Epithelial cell of proximal tubule (primary cell): ENCODE data around the gene PTPRG. TPM values are rescaled to one million over a fixed set of nuclear protein-coding genes. Genes with fewer than 3 reads are reported as not detected.

ENCODE experiments used
- DNase-seq: peaks from one replicate; pipeline ENCODE4 v3.0.0-alpha.2; 2011; ENCODE audit warnings: low read depth
- H3K4me3 ChIP-seq: 2 replicates; pipeline ENCODE4 v1.5.1; 2011; ENCODE audit warnings: low read depth, mild to moderate bottlenecking, low read length
- total RNA-seq: library from RNA; depleted of rRNA; stranded (reverse); fragments of >200 nt; gene quantifications from 2 replicates; pipeline ENCODE4 v1.2.3, GENCODE V29; 2015
- TF ChIP-seq, protein P1 (sequence below): conservative IDR thresholded peaks from 2 replicates; pipeline ENCODE4 v1.5.1; 2012; ENCODE audit warnings: low read depth, mild to moderate bottlenecking, low read length

Gene PTPRG
- total RNA-seq, 1 donor from 2014 or later = 13.5 TPM

DNA sequence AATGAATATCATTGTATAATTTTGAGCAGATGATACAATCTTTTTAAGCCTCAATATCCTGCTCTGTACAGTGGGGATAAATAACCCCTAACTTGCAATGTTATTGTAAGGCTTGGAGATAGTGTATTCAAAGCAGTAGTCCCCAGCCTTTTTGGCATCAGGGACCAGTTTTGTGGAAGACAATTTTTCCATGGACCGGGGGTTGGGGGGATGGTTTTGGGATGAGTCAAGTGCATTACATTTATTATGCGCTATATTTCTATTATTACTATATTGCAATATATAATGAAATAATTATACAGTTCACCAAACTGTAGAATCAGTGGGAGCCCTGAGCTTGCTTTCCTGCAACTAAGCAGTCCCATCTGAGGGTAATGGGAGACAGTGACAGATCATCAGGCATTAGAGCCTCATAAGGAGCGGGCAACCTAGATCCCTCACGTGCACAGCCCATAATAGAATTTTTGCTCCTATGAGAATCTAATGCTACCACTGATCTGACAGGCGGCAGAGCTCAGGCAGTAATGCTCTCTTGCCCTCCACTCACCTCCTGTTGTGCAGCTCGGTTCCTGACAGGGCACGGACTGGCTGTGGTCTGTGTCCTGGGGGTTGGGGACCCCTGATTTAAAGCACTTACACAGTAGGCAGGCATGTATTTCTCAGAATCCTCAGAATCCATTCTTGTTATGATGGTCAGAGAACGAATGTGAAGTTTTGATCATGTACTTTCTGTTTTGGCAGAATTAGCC, 102.2 kb downstream of the PTPRG start:
- no peak for DNase-seq
- H3K4me3 ChIP-seq = no peak overlapping the region
- TF ChIP-seq, protein P1, sequence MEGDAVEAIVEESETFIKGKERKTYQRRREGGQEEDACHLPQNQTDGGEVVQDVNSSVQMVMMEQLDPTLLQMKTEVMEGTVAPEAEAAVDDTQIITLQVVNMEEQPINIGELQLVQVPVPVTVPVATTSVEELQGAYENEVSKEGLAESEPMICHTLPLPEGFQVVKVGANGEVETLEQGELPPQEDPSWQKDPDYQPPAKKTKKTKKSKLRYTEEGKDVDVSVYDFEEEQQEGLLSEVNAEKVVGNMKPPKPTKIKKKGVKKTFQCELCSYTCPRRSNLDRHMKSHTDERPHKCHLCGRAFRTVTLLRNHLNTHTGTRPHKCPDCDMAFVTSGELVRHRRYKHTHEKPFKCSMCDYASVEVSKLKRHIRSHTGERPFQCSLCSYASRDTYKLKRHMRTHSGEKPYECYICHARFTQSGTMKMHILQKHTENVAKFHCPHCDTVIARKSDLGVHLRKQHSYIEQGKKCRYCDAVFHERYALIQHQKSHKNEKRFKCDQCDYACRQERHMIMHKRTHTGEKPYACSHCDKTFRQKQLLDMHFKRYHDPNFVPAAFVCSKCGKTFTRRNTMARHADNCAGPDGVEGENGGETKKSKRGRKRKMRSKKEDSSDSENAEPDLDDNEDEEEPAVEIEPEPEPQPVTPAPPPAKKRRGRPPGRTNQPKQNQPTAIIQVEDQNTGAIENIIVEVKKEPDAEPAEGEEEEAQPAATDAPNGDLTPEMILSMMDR = no peak

- TF ChIP-seq, protein P1 = no peak
- H3K4me3 ChIP-seq = no peak overlapping the region
- peak; percentile 52 for DNase-seq
Observed at GRCh38 chr3:61664105-61664482, 102.7 kb downstream of the PTPRG start.

GRCh38 chr3:61665121-61665520, 103.8 kb downstream of the PTPRG start:
- DNase-seq = no peak

DNA sequence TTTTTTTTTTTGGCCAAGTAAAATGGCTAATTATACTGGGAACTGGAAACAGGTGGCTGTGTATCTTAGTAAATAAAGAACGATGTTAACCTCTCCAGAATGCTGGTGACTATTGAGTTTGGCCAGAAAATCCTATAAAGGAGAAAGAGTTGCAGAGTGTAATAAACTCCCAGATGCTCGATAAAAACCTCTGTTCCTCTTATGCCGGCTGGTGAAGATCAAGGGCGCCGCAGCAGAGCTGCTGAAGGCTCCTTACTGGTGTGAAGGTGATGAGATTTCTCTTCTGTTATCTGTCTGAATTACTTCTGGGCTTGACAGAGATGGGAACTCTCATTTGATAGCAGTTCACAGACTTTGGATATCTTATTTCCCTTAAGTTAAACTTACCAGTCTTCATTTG, 104.6 kb downstream of the PTPRG start:
- no peak overlapping the region for H3K4me3 ChIP-seq

More at GRCh38 chr3:61665121-61665520, 103.8 kb downstream of the PTPRG start:
- H3K4me3 ChIP-seq = no peak overlapping the region
- TF ChIP-seq, protein P1 = no peak

GRCh38 chr3:61666615-61667330, 105.4 kb downstream of the PTPRG start:
- no peak for DNase-seq
- no peak overlapping the region for H3K4me3 ChIP-seq
- TF ChIP-seq, protein P1 = no peak

More for the DNA sequence above, 104.6 kb downstream of the PTPRG start:
- TF ChIP-seq, protein P1 = no peak
- DNase-seq = no peak

DNA sequence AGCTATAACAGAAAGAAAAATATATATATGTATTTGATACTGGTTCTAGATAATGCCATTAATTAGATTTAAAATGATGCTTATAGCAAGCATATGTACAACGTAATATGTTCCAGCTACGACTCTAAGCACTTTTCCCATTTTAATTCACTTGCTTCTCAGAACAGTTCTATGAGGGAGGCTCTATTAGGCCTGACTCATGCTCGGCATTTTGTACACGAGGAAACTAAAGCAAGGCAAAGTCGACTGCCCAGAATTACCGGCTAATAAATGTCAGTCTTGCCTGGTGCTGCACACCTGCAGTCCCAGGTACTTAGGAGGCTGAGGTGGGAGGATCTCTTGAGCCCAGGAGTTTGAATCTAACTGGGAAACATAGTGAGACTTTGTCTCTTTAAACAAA, 106.0 kb downstream of the PTPRG start:
- DNase-seq = no peak
- H3K4me3 ChIP-seq = no peak overlapping the region
- TF ChIP-seq, protein P1 = no peak

GRCh38 chr3:61667814-61668213, 106.4 kb downstream of the PTPRG start:
- no peak for DNase-seq
- H3K4me3 ChIP-seq = no peak overlapping the region
- TF ChIP-seq, protein P1 = no peak
